SK-N-MC (cell line): Measurements from ENCODE around the gene MOB1B.
"Not testable (repeated sequence)": the region's sequence is repeated elsewhere in the genome, so short reads cannot be mapped to it uniquely, and the experiment has no call there.

Experiments
- DNase-seq: peaks from one replicate; pipeline ENCODE4 v3.0.0-alpha.2; 2011; ENCODE audit warnings: low read depth, low spot score
- H3K27ac ChIP-seq: fragments of 200-600 bp; sonication (generic); 2 replicates; pipeline ENCODE4 v1.5.1; 2016; ENCODE audit warnings: mixed run types
- H3K36me3 ChIP-seq: fragments of 200-600 bp; sonication (generic); 2 replicates; pipeline ENCODE4 v1.6.1; 2017; ENCODE audit warnings: antibody characterized with exemption, low read length, mixed read lengths; ENCODE audit not compliant: insufficient read depth
- H3K4me3 ChIP-seq: fragments of 200-600 bp; sonication (generic); 2 replicates; pipeline ENCODE4 v1.5.1; 2016
- H3K9ac ChIP-seq: fragments of 200-600 bp; sonication (generic); 2 replicates; pipeline ENCODE4 v1.8.0; 2017; ENCODE audit warnings: mixed run types, mixed read lengths; ENCODE audit not compliant: insufficient read length
- H3K9me3 ChIP-seq: fragments of 200-600 bp; sonication (generic); 2 replicates; pipeline ENCODE4 v1.6.1; 2017; ENCODE audit warnings: low read depth, mild to moderate bottlenecking, antibody characterized with exemption, low read length, moderate library complexity, mixed read lengths
- EZH2 ChIP-seq: fragments of 200-600 bp; sonication (generic); IDR thresholded peaks from one replicate; pipeline ENCODE4 v1.6.1; 2017; ENCODE audit warnings: antibody characterized with exemption
- FOXP2 ChIP-seq: optimal IDR thresholded peaks from 2 replicates; pipeline ENCODE3; 2011; ENCODE audit warnings: mild to moderate bottlenecking, moderate library complexity; ENCODE audit not compliant: insufficient read depth; ENCODE audit errors: extremely low read length, control extremely low read depth
- POLR2AphosphoS5 ChIP-seq: IDR thresholded peaks from 2 replicates; pipeline ENCODE4 v1.6.1; 2012; ENCODE audit warnings: mild to moderate bottlenecking, low read depth, low read length, borderline replicate concordance

The MOB1B gene

GRCh38 chr4:71025654-71026053 lies 123.5 kb downstream of the MOB1B start:
- Histone ChIP-seq H3K9ac (no peak overlapping the region), H3K27ac (peak overlapping the region; percentile 27; the same call in 1 of the 2 replicates), H3K9me3 (no peaks in the 10 kb centered on the region), H3K36me3 (peaks cover 63% of the 10 kb centered on the region), H3K4me3 (0 out of 2 replicates have a peak overlapping the region, but pooled peaks have one; percentile 2)
- DNase-seq, result no peak
- TF ChIP-seq EZH2 (no peak), POLR2AphosphoS5 (no peak), FOXP2 (no peak)

DNA sequence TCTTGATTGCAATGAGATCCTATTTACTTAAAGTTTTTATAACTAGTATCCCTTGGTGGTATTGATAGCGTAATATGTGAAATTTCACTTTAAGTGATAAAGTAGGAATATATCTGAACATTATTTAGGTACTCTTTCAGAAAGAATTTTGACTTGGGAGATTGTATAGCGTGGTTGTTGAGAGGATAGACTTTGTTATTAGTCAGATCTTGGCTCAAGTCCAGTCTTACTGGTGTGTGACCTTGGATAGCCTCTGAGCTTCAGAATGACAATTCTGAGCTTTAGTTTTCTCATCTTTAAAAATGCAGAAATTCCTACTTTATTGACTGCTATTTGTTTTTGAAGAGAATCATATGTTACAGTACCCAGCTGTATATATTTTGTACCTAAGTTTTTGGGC lies 123.9 kb downstream of the MOB1B start:
- peak overlapping the region; percentile 27; the same call in 1 of the 2 replicates for H3K27ac ChIP-seq
- no peak for TF ChIP-seq EZH2
- TF ChIP-seq FOXP2, result no peak
- no peak for TF ChIP-seq POLR2AphosphoS5
- DNase-seq, result no peak

DNA sequence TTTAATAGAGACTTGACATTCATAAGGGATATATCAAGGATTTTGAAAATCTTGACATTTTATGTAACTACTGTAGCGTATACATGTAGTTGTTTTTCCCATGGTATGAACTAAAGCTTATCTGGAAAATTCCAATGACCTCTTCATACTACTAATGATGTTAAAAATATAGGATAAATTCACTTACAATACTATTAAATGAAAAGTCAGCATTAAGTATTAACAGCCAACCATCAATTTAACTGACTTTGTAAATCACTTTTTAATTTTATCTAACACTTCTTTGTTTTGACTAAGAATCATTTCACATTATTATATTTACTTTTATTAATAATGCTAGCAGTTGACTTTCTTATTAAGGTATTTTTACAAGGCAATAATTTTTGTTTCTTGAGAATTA lies 125.4 kb downstream of the MOB1B start:
- H3K4me3 ChIP-seq, result no peak overlapping the region
- H3K9me3 ChIP-seq, result no peaks in the 10 kb centered on the region
- H3K27ac ChIP-seq, result no peak overlapping the region
- H3K9ac ChIP-seq, result no peak overlapping the region
- H3K36me3 ChIP-seq, result peaks cover 73% of the 10 kb centered on the region
- TF ChIP-seq EZH2 (no peak), POLR2AphosphoS5 (no peak), FOXP2 (no peak)
- DNase-seq, result no peak

More for the DNA sequence above, 123.9 kb downstream of the MOB1B start:
- H3K9ac ChIP-seq, result no peak overlapping the region
- H3K9me3 ChIP-seq, result no peaks in the 10 kb centered on the region
- H3K36me3 ChIP-seq, result peaks cover 66% of the 10 kb centered on the region
- no peak overlapping the region for H3K4me3 ChIP-seq

DNA sequence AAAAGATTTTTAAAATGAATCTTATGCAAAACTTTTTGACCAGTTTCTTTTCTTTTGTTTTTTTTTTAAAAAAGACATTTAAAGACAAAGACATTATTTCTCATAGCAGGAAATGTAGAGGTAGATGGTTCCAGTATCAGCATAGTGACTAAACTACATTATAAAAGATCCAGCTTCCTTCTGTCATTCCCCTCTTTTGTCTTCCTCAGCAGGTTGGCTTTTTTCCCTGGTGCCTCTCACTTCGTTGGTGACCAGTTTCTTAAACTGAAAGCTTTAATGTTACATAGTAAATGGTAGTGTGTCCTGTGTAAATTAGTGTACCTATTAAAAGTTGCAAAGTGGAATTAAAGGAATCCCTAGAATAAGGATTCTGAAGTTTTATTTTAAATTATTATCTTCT lies 127.3 kb downstream of the MOB1B start:
- Histone ChIP-seq H3K36me3 (peaks cover 67% of the 10 kb centered on the region), H3K9me3 (no peaks in the 10 kb centered on the region), H3K4me3 (no peak overlapping the region), H3K27ac (peak overlapping the region; percentile 10; the same call in 1 of the 2 replicates), H3K9ac (no peak overlapping the region)
- no peak for DNase-seq
- TF ChIP-seq FOXP2 (no peak), POLR2AphosphoS5 (no peak), EZH2 (no peak)

- peaks cover 65% of the 10 kb centered on the region for H3K36me3 ChIP-seq
- H3K9me3 ChIP-seq, DNase-seq, H3K9ac ChIP-seq, H3K4me3 ChIP-seq, H3K27ac ChIP-seq: not testable (repeated sequence)
Measured at GRCh38 chr4:71032106-71032505, 129.9 kb downstream of the MOB1B start.
